Measurements from ENCODE around the gene CLTCL1.

The CLTCL1 gene

DNA sequence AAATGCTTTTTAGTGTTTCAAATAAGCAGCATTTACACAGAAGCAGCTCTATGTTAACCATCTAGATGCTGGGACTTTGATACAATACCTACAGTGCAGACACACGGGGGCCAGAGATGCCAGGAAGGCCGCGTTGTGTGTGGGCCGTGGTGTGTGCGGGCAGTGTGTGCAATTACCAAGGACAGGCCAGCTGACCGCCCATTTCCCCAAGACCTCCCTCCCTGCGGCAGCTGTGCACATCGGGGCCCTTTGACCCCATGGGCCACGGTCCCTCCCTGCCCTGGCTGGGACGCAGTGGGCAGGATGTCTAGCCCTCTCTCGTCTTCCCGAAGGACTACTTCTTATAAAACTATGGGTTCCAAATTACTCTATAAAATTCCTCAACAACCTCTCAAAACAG lies 38.4 kb downstream of the CLTCL1 start:
- peaks cover 41% of the 10 kb centered on the region for H3K36me3 ChIP-seq
- H3K9me3 ChIP-seq = no peaks in the 10 kb centered on the region
- H3K27ac ChIP-seq = no peak overlapping the region
- H3K4me1 ChIP-seq (ENCODE audit: control insufficient read depth in 1 of 2, insufficient read depth in 1 of 2, low read depth in 1 of 2, low read length in 1 of 2) = no peaks in the 10 kb centered on the region
- no peaks in the 10 kb centered on the region for H3K27me3 ChIP-seq
- H3K4me3 ChIP-seq (ENCODE audit: low read depth in 1 of 2, low read length in 1 of 2) = no peak overlapping the region
- TF ChIP-seq, protein P1, sequence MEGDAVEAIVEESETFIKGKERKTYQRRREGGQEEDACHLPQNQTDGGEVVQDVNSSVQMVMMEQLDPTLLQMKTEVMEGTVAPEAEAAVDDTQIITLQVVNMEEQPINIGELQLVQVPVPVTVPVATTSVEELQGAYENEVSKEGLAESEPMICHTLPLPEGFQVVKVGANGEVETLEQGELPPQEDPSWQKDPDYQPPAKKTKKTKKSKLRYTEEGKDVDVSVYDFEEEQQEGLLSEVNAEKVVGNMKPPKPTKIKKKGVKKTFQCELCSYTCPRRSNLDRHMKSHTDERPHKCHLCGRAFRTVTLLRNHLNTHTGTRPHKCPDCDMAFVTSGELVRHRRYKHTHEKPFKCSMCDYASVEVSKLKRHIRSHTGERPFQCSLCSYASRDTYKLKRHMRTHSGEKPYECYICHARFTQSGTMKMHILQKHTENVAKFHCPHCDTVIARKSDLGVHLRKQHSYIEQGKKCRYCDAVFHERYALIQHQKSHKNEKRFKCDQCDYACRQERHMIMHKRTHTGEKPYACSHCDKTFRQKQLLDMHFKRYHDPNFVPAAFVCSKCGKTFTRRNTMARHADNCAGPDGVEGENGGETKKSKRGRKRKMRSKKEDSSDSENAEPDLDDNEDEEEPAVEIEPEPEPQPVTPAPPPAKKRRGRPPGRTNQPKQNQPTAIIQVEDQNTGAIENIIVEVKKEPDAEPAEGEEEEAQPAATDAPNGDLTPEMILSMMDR (IDR thresholded peaks at IDR 0.05) = no peak

DNA sequence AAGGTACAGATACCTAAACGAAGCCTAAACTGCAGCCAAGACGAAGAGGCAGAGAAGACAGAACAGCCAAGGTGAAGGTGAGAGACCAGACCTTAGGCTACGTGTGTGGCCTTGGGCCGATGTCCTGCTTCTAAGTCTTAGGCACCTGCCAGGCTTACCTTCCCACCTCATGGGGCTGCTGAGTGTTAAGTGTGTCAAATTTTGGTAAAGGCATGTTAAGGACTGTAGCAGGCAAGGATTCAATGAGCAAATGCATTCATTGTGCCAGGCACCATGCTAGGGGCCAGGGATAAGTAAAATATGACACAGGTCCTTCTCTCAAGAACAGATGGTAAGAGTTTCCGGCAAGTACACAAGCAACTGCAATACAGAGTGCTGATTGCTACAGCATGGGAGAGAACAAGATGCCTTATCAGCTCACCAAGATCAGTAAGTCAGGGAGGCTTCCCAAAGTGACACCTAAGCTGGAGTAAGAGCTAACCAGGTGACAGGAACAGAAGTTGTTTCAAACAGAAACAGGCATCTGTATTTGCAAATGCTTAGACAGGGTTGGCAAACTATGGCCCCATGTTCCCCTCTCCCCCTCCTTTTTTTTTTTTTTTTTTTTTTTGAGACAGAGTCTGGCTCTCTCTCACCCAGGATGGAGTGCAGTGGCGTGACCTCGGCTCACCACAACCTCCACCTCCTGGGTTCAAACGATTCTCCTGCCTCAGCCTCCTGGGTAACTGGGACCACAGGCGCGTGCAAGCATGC lies 46.7 kb downstream of the CLTCL1 start:
- Histone ChIP-seq H3K36me3 (peaks cover 9% of the 10 kb centered on the region), H3K27me3 (no peaks in the 10 kb centered on the region), H3K4me3 (ENCODE audit: low read depth in 1 of 2, low read length in 1 of 2) (no peak overlapping the region), H3K4me1 (ENCODE audit: control insufficient read depth in 1 of 2, insufficient read depth in 1 of 2, low read depth in 1 of 2, low read length in 1 of 2) (peaks cover 55 to 58% of the 10 kb centered on the region in 2 experiments), H3K27ac (peak overlapping the region; percentile 69), H3K9me3 (no peaks in the 10 kb centered on the region)
- TF ChIP-seq, protein P1 (IDR thresholded peaks at IDR 0.05) = no peak

DNA sequence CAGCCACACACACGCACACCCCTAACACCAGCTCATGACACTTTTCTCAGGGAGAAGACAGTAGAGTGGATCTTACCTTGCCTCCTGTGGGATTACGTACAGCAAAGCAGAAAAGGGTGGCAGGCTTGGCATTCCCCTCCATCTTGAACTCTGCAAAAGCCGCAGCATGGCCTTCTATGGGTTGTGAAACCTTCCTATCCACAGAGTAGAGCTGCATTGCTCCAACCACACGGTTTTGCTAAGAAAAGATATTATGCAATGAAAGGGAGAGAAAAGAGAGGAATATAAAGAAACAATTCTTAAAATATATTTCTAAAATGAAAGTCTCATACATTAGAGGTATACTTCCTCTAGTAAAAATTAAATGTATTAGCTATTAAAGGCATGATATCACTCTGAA lies 48.8 kb downstream of the CLTCL1 start:
- peaks cover 17% of the 10 kb centered on the region for H3K36me3 ChIP-seq
- peak overlapping the region; percentile 86 for H3K27ac ChIP-seq
- no peaks in the 10 kb centered on the region for H3K27me3 ChIP-seq
- peak overlapping the region; percentile 4 to 18 for H3K4me3 ChIP-seq (ENCODE audit: low read depth in 1 of 2, low read length in 1 of 2)
- H3K9me3 ChIP-seq = no peaks in the 10 kb centered on the region
- H3K4me1 ChIP-seq (ENCODE audit: control insufficient read depth in 1 of 2, insufficient read depth in 1 of 2, low read depth in 1 of 2, low read length in 1 of 2) = peaks cover 55 to 58% of the 10 kb centered on the region in 2 experiments
- TF ChIP-seq, protein P1 (IDR thresholded peaks at IDR 0.05) = no peak

- H3K9me3 ChIP-seq = no peaks in the 10 kb centered on the region
- H3K27ac ChIP-seq = peak overlapping the region; percentile 86
- peaks cover 55 to 58% of the 10 kb centered on the region in 2 experiments for H3K4me1 ChIP-seq (ENCODE audit: control insufficient read depth in 1 of 2, insufficient read depth in 1 of 2, low read depth in 1 of 2, low read length in 1 of 2)
- H3K4me3 ChIP-seq (ENCODE audit: low read depth in 1 of 2, low read length in 1 of 2) = peak overlapping the region; percentile 25 to 38
- H3K36me3 ChIP-seq = peaks cover 25% of the 10 kb centered on the region
- H3K27me3 ChIP-seq = no peaks in the 10 kb centered on the region
- TF ChIP-seq, protein P1 (IDR thresholded peaks at IDR 0.05) = no peak
These were observed 50.0 kb downstream of the CLTCL1 start for GRCh38 chr22:19241593-19241906.

DNA sequence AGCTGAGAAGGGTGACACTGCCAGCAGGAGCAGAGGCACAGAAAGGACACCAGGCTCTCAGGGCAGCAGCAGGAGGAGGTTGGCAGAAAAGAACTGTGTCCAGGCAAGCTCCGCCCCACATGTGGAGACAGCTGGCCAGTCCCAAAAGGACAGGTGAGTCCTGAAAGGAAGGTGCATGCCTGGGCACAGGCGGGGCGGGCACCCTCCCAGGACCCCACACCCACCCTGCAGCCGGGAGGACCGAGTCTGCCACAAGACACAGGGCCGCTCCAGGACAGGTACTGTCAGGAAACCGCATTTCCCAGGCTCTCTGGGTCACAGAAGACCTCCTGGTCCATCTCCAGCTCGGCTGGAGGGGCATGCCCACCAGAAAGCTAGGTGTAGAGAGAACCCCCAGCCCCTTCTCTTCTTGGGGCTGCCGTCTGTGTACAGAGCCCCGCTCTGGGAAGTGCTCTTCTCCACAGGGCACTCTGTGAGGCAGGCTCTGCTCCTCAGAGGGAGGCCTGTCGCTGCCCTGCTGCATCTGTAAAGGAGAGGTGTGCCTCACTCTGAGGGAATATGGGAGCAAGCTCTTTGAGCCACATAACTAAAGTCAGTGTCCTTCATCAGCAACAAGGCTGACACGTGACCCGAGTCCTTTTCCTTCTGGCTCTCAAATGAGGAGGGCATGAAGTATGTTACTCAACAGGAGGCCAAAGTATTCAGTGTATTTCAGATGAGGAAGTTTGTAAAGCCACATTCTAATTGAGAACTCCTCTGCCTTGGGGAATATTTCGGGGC lies 50.5 kb downstream of the CLTCL1 start:
- peaks cover 55 to 58% of the 10 kb centered on the region in 2 experiments for H3K4me1 ChIP-seq (ENCODE audit: control insufficient read depth in 1 of 2, insufficient read depth in 1 of 2, low read depth in 1 of 2, low read length in 1 of 2)
- H3K4me3 ChIP-seq (ENCODE audit: low read depth in 1 of 2, low read length in 1 of 2) = peak overlapping the region; percentile 25 to 38
- no peaks in the 10 kb centered on the region for H3K27me3 ChIP-seq
- H3K9me3 ChIP-seq = no peaks in the 10 kb centered on the region
- TF ChIP-seq, protein P1 (IDR thresholded peaks at IDR 0.05) = no peak
- H3K36me3 ChIP-seq = peaks cover 31% of the 10 kb centered on the region
- H3K27ac ChIP-seq = peak overlapping the region; percentile 86

Data from neutrophil (primary cell).